HepG2 (cell line): ENCODE data around the gene RUNDC1. TPM values are rescaled to one million over a fixed set of nuclear protein-coding genes. Genes with fewer than 3 reads are reported as not detected.

Source experiments
- EED ChIP-seq: sonication (generic); formaldehyde crosslinking; IDR thresholded peaks from 2 replicates; pipeline ENCODE4 v1.5.0; 2020; ENCODE audit warnings: mild to moderate bottlenecking, missing genetic modification reagents
- FOXJ3 ChIP-seq: sonication (generic); formaldehyde crosslinking; IDR thresholded peaks from 2 replicates; pipeline ENCODE4 v1.4.0; 2020; ENCODE audit warnings: missing genetic modification reagents, mild to moderate bottlenecking, borderline replicate concordance
- HOXA7 ChIP-seq: sonication (generic); formaldehyde crosslinking; IDR thresholded peaks from 2 replicates; pipeline ENCODE4 v1.8.1; 2022; ENCODE audit warnings: mild to moderate bottlenecking, missing genetic modification reagents, moderate library complexity
- RELA ChIP-seq: sonication (generic); formaldehyde crosslinking; IDR thresholded peaks from 2 replicates; pipeline ENCODE4 v1.4.0; 2020; ENCODE audit warnings: missing genetic modification reagents
- RFXAP ChIP-seq: sonication (generic); formaldehyde crosslinking; IDR thresholded peaks from 2 replicates; pipeline ENCODE4 v1.4.0; 2020; ENCODE audit warnings: missing genetic modification reagents, borderline replicate concordance
- SIX1 ChIP-seq: sonication (generic); formaldehyde crosslinking; IDR thresholded peaks from 2 replicates; pipeline ENCODE4 v1.4.0; 2020; ENCODE audit warnings: missing genetic modification reagents, borderline replicate concordance
- TCF12 ChIP-seq, 2 experiments: fragments of 450-650 bp in 1 of 2; sonication (generic) in 1 of 2; formaldehyde crosslinking in 1 of 2; IDR thresholded peaks; 2 replicates each; pipeline versions ENCODE4 v1.6.1 to v1.8.0; 2017 to 2022; ENCODE audit warnings: antibody characterized with exemption in 1 of 2, mild to moderate bottlenecking in 1 of 2, missing genetic modification reagents in 1 of 2, moderate library complexity in 1 of 2
- YY1 ChIP-seq: IDR thresholded peaks from 2 replicates; pipeline ENCODE4 v1.6.1; 2011; ENCODE audit warnings: low read length, low read depth, moderate library complexity, mild to moderate bottlenecking; ENCODE audit not compliant: insufficient read depth, insufficient replicate concordance
- ZEB1 ChIP-seq: IDR thresholded peaks from 2 replicates; pipeline ENCODE4 v1.6.1; 2012; ENCODE audit warnings: mild to moderate bottlenecking, low read depth, inconsistent platforms; ENCODE audit not compliant: insufficient replicate concordance
- ZNF24 ChIP-seq: fragments of 450-650 bp; IDR thresholded peaks from 2 replicates; pipeline ENCODE4 v1.6.1; 2017; ENCODE audit warnings: antibody characterized with exemption, mild to moderate bottlenecking
- ZNF296 ChIP-seq: sonication (generic); formaldehyde crosslinking; conservative IDR thresholded peaks from 2 replicates; pipeline ENCODE4 v1.5.0; 2020; ENCODE audit warnings: mild to moderate bottlenecking, missing genetic modification reagents
- ZNF33B ChIP-seq: sonication (generic); formaldehyde crosslinking; IDR thresholded peaks from 2 replicates; pipeline ENCODE4 v1.5.1; 2020; ENCODE audit warnings: mild to moderate bottlenecking, missing genetic modification reagents
- ZNF598 ChIP-seq: sonication (generic); formaldehyde crosslinking; IDR thresholded peaks from 2 replicates; pipeline ENCODE4 v1.5.1; 2020; ENCODE audit warnings: mild to moderate bottlenecking, missing genetic modification reagents, borderline replicate concordance
- ZNF619 ChIP-seq: sonication (generic); formaldehyde crosslinking; IDR thresholded peaks from 2 replicates; pipeline ENCODE4 v1.4.0; 2020; ENCODE audit warnings: mild to moderate bottlenecking, missing genetic modification reagents
- ZNF687 ChIP-seq: sonication (generic); formaldehyde crosslinking; IDR thresholded peaks from 2 replicates; pipeline ENCODE4 v1.5.1; 2020; ENCODE audit warnings: mild to moderate bottlenecking, missing genetic modification reagents, moderate library complexity
- polyA plus RNA-seq, 8 experiments: library from polyadenylated mRNA; depleted of rRNA in 3 of 8; stranded (reverse) in 7 of 8; unstranded in 1 of 8; fragments of >200 nt; fragmentation: Illumina TruSeq in 4 of 8; extraction: Trizol in 4 of 8; gene quantifications; 2 replicates each; pipeline versions ENCODE4 v1.2.1 to v1.2.3, GENCODE V29; 2011 to 2016; ENCODE audit warnings: low read depth in 4 of 8, missing spikeins in 1 of 8, mixed read lengths in 1 of 8; ENCODE audit not compliant: insufficient read depth in 1 of 8
- total RNA-seq, 5 experiments: library from RNA; depleted of rRNA; stranded (reverse); fragments of >200 nt; fragmentation: Illumina TruSeq; extraction: Trizol; gene quantifications; 2 replicates each; pipeline ENCODE4 v1.2.3, GENCODE V29; 2016; ENCODE audit warnings: low read depth in 1 of 5
- TF ChIP-seq, protein P1 (sequence below): sonication (generic); formaldehyde crosslinking; IDR thresholded peaks from 2 replicates; pipeline ENCODE4 v1.4.0; 2020; ENCODE audit warnings: missing genetic modification reagents, borderline replicate concordance
- TF ChIP-seq, protein P2 (sequence below): sonication (generic); formaldehyde crosslinking; IDR thresholded peaks from 2 replicates; pipeline ENCODE4 v1.5.0; 2020; ENCODE audit warnings: missing genetic modification reagents, mild to moderate bottlenecking, borderline replicate concordance
- TF ChIP-seq, protein P3 (sequence below): IDR thresholded peaks from 2 replicates; pipeline ENCODE4 v1.6.1; 2016; ENCODE audit warnings: low read depth, borderline replicate concordance
- TF ChIP-seq, protein P4 (sequence below): sonication (generic); formaldehyde crosslinking; IDR thresholded peaks from 2 replicates; pipeline ENCODE4 v1.5.0; 2020; ENCODE audit warnings: missing genetic modification reagents

The RUNDC1 gene
- total and polyA plus RNA-seq, 2 of the 13 experiments (the other 11 are each of a cell fraction or from before 2014, with no cell fraction given), result 10.3 to 11.4 TPM

DNA sequence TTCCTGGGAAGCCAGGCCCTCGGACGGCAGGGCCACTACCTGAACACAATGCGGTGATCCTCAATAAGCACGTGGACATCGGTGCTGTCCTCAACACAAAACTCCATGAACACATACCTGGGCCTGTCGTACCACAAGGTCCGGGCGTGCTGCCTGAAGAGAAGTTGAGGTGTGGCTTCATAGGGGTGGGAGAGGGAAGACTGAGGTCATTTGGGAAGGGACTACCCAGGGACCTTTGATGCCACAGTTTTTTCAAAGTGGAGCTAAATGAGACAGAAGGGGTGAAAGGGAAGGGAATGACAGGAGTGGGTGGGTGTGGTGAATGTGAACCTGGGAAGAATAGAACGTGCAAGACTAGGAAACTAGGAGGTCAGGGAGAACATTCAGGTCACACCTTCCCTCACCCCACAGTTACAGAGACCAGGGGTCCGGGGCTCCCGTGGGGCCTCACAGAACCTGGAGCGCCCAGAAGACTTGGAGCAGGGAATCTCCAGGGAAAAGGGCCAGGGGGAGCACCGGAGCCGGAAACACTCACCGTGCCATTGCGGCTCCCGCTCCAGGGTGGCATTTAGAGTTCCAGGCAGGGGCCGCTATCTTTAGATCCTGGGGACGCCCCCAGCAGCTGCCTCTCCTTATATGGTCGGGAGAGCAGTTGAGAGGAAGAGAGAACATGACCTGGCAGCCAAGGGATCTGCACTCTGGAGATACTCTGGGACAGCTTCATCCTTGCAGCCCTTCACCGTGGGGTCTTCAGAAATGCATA, 673 bp upstream of the RUNDC1 start, which contains the start of gene PTGES3L (continued):
- TF ChIP-seq ZNF687 (CRISPR knock-in tag), result peak; percentile 71
- 0 out of 2 replicates have a peak, but pooled peaks have one; percentile 4 for TF ChIP-seq RFXAP
- no peak for TF ChIP-seq TCF12 (IDR thresholded peaks at IDR 0.05)
- TF ChIP-seq TCF12 (CRISPR knock-in tag; IDR thresholded peaks at IDR 0.05), result no peak
- no peak for TF ChIP-seq ZNF296 (CRISPR knock-in tag)
- TF ChIP-seq, protein P1, sequence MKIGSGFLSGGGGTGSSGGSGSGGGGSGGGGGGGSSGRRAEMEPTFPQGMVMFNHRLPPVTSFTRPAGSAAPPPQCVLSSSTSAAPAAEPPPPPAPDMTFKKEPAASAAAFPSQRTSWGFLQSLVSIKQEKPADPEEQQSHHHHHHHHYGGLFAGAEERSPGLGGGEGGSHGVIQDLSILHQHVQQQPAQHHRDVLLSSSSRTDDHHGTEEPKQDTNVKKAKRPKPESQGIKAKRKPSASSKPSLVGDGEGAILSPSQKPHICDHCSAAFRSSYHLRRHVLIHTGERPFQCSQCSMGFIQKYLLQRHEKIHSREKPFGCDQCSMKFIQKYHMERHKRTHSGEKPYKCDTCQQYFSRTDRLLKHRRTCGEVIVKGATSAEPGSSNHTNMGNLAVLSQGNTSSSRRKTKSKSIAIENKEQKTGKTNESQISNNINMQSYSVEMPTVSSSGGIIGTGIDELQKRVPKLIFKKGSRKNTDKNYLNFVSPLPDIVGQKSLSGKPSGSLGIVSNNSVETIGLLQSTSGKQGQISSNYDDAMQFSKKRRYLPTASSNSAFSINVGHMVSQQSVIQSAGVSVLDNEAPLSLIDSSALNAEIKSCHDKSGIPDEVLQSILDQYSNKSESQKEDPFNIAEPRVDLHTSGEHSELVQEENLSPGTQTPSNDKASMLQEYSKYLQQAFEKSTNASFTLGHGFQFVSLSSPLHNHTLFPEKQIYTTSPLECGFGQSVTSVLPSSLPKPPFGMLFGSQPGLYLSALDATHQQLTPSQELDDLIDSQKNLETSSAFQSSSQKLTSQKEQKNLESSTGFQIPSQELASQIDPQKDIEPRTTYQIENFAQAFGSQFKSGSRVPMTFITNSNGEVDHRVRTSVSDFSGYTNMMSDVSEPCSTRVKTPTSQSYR (CRISPR knock-in tag), result no peak
- no peak for TF ChIP-seq ZNF598 (CRISPR knock-in tag)
- TF ChIP-seq, protein P2, sequence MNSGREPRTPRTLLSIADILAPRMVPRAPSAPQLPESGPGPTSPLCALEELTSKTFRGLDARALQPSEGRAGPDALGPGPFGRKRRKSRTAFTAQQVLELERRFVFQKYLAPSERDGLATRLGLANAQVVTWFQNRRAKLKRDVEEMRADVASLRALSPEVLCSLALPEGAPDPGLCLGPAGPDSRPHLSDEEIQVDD (CRISPR knock-in tag), result no peak
- TF ChIP-seq RELA (CRISPR knock-in tag), result no peak
- no peak for TF ChIP-seq SIX1 (CRISPR knock-in tag)
- 0 out of 2 replicates have a peak, but pooled peaks have one; percentile 51 for TF ChIP-seq FOXJ3 (CRISPR knock-in tag)
- peak; percentile 26 for TF ChIP-seq ZEB1
- no peak for TF ChIP-seq EED (CRISPR knock-in tag)
- TF ChIP-seq ZNF33B (CRISPR knock-in tag), result no peak
- no peak for TF ChIP-seq ZNF24
- TF ChIP-seq ZNF619 (CRISPR knock-in tag), result no peak
- TF ChIP-seq, protein P3, sequence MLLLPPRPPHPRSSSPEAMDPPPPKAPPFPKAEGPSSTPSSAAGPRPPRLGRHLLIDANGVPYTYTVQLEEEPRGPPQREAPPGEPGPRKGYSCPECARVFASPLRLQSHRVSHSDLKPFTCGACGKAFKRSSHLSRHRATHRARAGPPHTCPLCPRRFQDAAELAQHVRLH (CRISPR knock-in tag), result no peak
- TF ChIP-seq YY1, result no peak
- TF ChIP-seq, protein P4, sequence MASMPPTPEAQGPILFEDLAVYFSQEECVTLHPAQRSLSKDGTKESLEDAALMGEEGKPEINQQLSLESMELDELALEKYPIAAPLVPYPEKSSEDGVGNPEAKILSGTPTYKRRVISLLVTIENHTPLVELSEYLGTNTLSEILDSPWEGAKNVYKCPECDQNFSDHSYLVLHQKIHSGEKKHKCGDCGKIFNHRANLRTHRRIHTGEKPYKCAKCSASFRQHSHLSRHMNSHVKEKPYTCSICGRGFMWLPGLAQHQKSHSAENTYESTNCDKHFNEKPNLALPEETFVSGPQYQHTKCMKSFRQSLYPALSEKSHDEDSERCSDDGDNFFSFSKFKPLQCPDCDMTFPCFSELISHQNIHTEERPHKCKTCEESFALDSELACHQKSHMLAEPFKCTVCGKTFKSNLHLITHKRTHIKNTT (CRISPR knock-in tag), result no peak
- TF ChIP-seq HOXA7, result no peak
